Heart right ventricle (tissue), 16 donors: Measurements from ENCODE around the gene SMAD7. TPM values are rescaled to one million over a fixed set of nuclear protein-coding genes. Genes with fewer than 3 reads are reported as not detected.

Experiments used
- ATAC-seq, 8 donors: fragments of 200-7000 bp; cut with Tn5 transposase; one replicate each; pipeline ENCODE4 v1.9.1; 2020; ENCODE audit warnings: mild to moderate bottlenecking in 8 of 8, moderate library complexity in 8 of 8, moderate number of reproducible peaks in 1 of 8
- DNase-seq, 2 donors: peaks; one replicate each; pipeline ENCODE4 v3.0.0-alpha.2; 2020
- H3K27ac ChIP-seq, 10 donors: fragments of 200-600 bp; sonication (generic) in 2 of 10; one replicate each; pipeline versions ENCODE4 v1.5.0 to v1.8.0; 2020 to 2022; ENCODE audit warnings: mild to moderate bottlenecking in 3 of 10
- H3K27me3 ChIP-seq, 7 donors: fragments of 200-600 bp; one replicate each; pipeline ENCODE4 v1.8.0; 2021 to 2022; ENCODE audit warnings: mild to moderate bottlenecking in 2 of 7
- H3K36me3 ChIP-seq, 9 donors: fragments of 200-600 bp; sonication (generic) in 1 of 9; one replicate each; pipeline versions ENCODE4 v1.5.0 to v1.8.0; 2020 to 2022; ENCODE audit warnings: mild to moderate bottlenecking in 2 of 9
- H3K4me1 ChIP-seq, 9 donors: fragments of 200-600 bp; sonication (generic) in 1 of 9; one replicate each; pipeline versions ENCODE4 v1.5.0 to v1.8.0; 2020 to 2022; ENCODE audit warnings: mild to moderate bottlenecking in 4 of 9
- H3K4me3 ChIP-seq, 10 donors: fragments of 200-600 bp; sonication (generic) in 2 of 10; one replicate each; pipeline versions ENCODE4 v1.5.0 to v1.8.0; 2020 to 2022; ENCODE audit warnings: mild to moderate bottlenecking in 7 of 10, moderate library complexity in 2 of 10
- H3K9me3 ChIP-seq, 11 donors: fragments of 200-600 bp in 10 of 11; sonication (generic) in 2 of 11; one replicate each; pipeline versions ENCODE4 v1.5.0 to v1.8.0; 2013 to 2022; ENCODE audit warnings: mild to moderate bottlenecking in 2 of 11, control low read depth in 1 of 11, moderate library complexity in 1 of 11
- whole genome bisulfite sequencing, 2 donors: extraction: QIAGEN DNeasy Blood & Tissue Kit; methylation state at CpG; one replicate each; pipeline ENCODE4 v1.1.7; 2013; ENCODE audit warnings: inconsistent platforms in 1 of 2; 5-methylcytosine and 5-hydroxymethylcytosine counted together
- intact Hi-C, 10 donors: fragments of 100-400 bp; cut with DNase I; formaldehyde crosslinking; loops; one replicate each; pipeline versions ENCODE4 v1.11.1 to v1.14.2; 2022
- polyA plus RNA-seq, 2 donors: library from polyadenylated mRNA; stranded (reverse); fragments of 200-250 nt; gene quantifications; one replicate each; pipeline ENCODE4 v1.2.3, GENCODE V29; 2013
- total RNA-seq, 10 donors: library from RNA; stranded (reverse); fragmentation: NEBNext Ultra II Directional in 3 of 10; extraction: Animal tissue kit (Norgen Biotek cat#: 25700) in 3 of 10; gene quantifications; one replicate each; pipeline versions ENCODE4 v1.2.1 to v1.2.4, GENCODE V29; 2021 to 2023
- TF ChIP-seq, protein P1 (sequence below), 9 donors: fragments of 200-600 bp; sonication (generic) in 2 of 9; IDR thresholded peaks; one replicate each; pipeline versions ENCODE4 v1.5.0 to v1.8.0; 2021 to 2022; ENCODE audit warnings: antibody characterized with exemption in 9 of 9, mild to moderate bottlenecking in 5 of 9, moderate library complexity in 1 of 9
- donor health status: Arrhythmogenic right ventricular cardiomyopathy.
- donor health status: ischemic (EF 13 %, LVEDD 7.1; RV severe dilation, severe dysfunction).
- donor health status: healthy with polysubstance abuse.
- donor health status: DM: no; HTN: yes; CAD: no.
- donor health status: DM: no; HTN: no; CAD: no.
- donor health status: ischemic (EF 25% LVEDD 6.9; RV normal size, moderate dysfunction).
- donor health status: ischemic (EF 25% LVEDD 5.7; RV mildly dilated, moderate dysfunction).
- donor health status: healthy.
- donor health status: DM: yes; HTN: yes; CAD: no.
- donor health status: Ischemic cardiomyopathy.
- donor health status: ischemic (EF 35%, LVEDD 5.7; RV mildly dilated, moderate dysfunction).
- donor health status: nonischemic (EF 11% LVEDD 7.7; RV severe dilation, severe dysfunction).
- donor health status: DM: yes; HTN: yes; CAD: no.
- donor health status: PGD.
- donor health status: ischemic (EF 29% LVEDD 5.4; RV normal size, mild dysfunction).
- donor health status: nonischemic (EF 23%, LVEDD 6.1; RV moderate dilation, normal function).

SMAD7 gene
- total and polyA plus RNA-seq, 12 donors, result 6.7 to 28.6 (median 19.2) TPM

DNA sequence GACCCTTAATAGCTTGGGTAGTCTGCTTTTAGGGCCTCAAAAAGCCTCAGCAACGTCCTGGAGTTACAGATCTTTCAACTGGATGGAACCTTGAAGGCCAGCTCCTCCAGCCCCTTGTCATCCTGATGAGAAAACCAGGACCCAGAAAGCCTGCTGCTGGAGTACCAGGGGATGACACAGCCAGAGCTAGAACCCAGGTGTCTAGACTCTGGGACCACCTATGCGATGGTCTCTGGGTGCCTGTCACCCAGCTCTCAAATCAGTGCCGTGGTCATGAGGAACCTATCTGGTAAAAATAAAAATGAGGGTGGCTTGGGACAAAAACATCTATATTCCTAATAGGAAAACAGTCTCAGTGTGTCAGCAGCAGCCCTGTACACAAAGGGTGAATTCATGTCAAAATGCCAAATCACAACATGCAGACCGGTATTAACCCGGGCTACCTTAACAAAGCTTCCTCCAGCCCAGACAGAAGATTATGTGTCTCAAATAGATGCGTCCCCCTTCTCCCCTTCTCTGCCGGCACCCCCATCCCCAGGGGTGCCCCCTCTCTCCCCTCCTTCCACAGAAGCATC is 28.5 kb downstream of the SMAD7 start:
- TF ChIP-seq, protein P1, sequence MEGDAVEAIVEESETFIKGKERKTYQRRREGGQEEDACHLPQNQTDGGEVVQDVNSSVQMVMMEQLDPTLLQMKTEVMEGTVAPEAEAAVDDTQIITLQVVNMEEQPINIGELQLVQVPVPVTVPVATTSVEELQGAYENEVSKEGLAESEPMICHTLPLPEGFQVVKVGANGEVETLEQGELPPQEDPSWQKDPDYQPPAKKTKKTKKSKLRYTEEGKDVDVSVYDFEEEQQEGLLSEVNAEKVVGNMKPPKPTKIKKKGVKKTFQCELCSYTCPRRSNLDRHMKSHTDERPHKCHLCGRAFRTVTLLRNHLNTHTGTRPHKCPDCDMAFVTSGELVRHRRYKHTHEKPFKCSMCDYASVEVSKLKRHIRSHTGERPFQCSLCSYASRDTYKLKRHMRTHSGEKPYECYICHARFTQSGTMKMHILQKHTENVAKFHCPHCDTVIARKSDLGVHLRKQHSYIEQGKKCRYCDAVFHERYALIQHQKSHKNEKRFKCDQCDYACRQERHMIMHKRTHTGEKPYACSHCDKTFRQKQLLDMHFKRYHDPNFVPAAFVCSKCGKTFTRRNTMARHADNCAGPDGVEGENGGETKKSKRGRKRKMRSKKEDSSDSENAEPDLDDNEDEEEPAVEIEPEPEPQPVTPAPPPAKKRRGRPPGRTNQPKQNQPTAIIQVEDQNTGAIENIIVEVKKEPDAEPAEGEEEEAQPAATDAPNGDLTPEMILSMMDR (IDR thresholded peaks at IDR 0.05), result no peak
- 40 to 41% methylated on average over 7 of the region's 7 CpGs for WGBS, 2 donors
- intact Hi-C loops, result loop anchor here in 1 of 10 donors (5.0 kb wide), 1 partner anchor 70 kb away; no protein-coding TSS in a partner anchor
- ATAC-seq, result peak in 2 of 8 donors; percentile 1 to 4
- no peaks in the 10 kb centered on the region for H3K9me3 ChIP-seq
- H3K27me3 ChIP-seq, result no peaks in the 10 kb centered on the region
- H3K4me3 ChIP-seq, result peak overlapping the region in 9 of 10 donors; percentile 18 to 49 (median 36)
- DNase-seq, result no peak
- peaks cover 0 to 48% (median 4%) of the 10 kb centered on the region in 9 donors for H3K36me3 ChIP-seq
- peaks cover 45 to 94% (median 56%) of the 10 kb centered on the region in 9 donors for H3K4me1 ChIP-seq
- H3K27ac ChIP-seq, result peak overlapping the region; percentile 41 to 86 (median 72)

DNA sequence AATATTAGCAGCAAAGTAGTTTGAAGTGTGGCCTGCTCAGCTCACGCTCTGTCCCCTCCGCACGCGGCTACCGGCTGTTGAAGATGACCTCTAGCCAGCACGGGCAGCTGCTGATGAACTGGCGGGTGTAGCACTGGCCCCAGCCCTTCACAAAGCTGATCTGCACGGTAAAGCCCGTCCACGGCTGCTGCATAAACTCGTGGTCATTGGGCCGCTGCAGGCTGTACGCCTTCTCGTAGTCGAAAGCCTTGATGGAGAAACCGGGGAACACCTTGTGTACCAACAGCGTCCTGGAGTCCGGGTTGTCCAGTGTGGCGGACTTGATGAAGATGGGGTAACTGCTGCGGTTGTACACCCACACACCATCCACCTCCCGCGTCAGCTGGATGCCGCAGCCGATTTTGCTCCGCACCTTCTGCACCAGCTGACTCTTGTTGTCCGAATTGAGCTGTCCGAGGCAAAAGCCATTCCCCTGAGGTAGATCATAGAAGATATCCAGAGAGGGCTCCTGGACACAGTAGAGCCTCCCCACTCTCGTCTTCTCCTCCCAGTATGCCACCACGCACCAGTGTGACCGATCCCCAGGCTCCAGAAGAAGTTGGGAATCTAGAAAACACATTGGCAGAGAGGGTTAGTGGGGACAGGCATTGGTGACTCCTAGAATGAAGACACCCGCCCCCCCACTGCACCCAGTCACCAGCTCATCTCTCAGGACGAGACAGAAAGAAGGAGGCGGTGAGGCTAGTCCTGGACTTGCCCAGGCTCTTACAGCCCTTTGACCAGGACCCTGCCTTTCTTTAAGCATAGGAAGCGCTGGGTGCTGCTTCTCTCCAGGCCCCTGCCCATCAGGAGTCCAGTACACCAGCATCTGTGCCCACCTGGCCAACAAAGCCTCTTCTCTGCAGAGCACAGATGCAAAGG is 29.2 kb downstream of the SMAD7 start:
- Histone ChIP-seq H3K36me3 (peaks cover 0 to 48% (median 4%) of the 10 kb centered on the region in 9 donors), H3K27me3 (no peaks in the 10 kb centered on the region), H3K27ac (peak overlapping the region in 5 of 10 donors; percentile 11 to 86 (median 72)), H3K9me3 (no peaks in the 10 kb centered on the region), H3K4me1 (peaks cover 37 to 86% (median 49%) of the 10 kb centered on the region in 9 donors), H3K4me3 (peak overlapping the region in 1 of 10 donors; percentile 49)
- TF ChIP-seq, protein P1 (IDR thresholded peaks at IDR 0.05), result no peak
- intact Hi-C loops, result loop anchor here in 1 of 10 donors (5.0 kb wide), 1 partner anchor 69 kb away; no protein-coding TSS in a partner anchor
- no peak for ATAC-seq
- WGBS, 2 donors, result 86 to 87% methylated on average over 34 of the region's 34 CpGs
- no peak for DNase-seq

DNA sequence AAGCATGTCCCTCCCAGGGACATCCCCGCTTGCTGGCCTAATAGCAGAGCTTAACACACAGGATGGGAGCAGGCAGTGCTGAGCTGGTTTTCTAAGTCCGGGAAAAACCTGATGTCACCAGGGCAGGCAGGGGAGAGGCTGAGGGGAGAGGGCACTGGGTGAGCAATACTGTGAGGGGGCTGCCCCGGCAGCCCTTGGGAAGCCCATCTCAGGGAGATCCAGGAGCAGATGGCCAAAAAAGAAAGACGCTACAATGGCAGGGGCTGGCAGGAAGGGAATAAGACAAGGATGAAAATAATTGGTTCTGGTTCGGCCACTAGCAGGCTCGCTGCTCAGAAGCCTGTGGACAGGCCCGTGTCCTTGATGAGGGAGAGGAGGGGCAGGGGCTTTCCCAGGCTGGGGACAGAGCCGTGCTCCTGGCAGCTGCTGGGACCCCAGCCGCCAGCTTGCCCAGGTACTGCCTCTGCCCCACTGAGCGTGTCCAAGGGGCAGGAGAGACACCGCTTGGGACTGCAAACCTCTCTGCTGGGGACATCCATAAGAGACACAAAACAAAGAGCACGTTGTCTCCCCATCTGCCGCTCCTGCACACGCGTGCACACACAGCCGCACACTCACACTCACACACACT is 30.2 kb downstream of the SMAD7 start:
- Histone ChIP-seq H3K4me1 (peaks cover 31 to 82% (median 41%) of the 10 kb centered on the region in 9 donors), H3K27me3 (no peaks in the 10 kb centered on the region), H3K4me3 (no peak overlapping the region), H3K36me3 (peaks cover 0 to 44% (median 4%) of the 10 kb centered on the region in 9 donors), H3K9me3 (no peaks in the 10 kb centered on the region), H3K27ac (peak overlapping the region in 1 of 10 donors; percentile 31)
- TF ChIP-seq, protein P1 (IDR thresholded peaks at IDR 0.05), result no peak
- 80 to 85% methylated on average over 16 of the region's 16 CpGs for WGBS, 2 donors
- ATAC-seq (no peak), DNase-seq (no peak)
- intact Hi-C loops, result loop anchor here in 1 of 10 donors (5.0 kb wide), 1 partner anchor 68 kb away; no protein-coding TSS in a partner anchor

DNA sequence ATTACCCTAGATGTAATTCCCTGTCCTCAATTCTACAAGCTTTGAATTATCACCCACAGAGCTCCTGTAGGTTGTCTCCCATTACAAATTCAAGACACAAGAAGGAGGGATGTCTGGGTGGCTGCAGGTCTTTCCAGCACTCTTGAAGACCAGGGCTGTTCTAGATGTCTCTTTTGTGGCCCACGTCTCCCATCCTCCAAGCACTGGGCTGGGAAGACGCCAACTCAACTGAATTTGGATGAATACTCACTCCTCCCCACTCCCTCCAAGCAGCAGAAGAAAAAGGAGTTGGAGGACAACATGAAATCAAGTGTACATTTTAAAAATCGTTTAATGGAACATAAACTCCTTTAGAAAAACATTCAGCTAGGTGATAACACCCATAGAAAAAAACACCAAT is 31.2 kb downstream of the SMAD7 start:
- WGBS, 2 donors, result 70 to 76% methylated on average over 3 of the region's 3 CpGs
- TF ChIP-seq, protein P1 (IDR thresholded peaks at IDR 0.05), result no peak
- ATAC-seq (no peak), DNase-seq (no peak)
- intact Hi-C loops, result no loop called here
- H3K4me1 ChIP-seq, result peaks cover 22 to 79% (median 31%) of the 10 kb centered on the region in 9 donors
- no peaks in the 10 kb centered on the region for H3K27me3 ChIP-seq
- no peak overlapping the region for H3K27ac ChIP-seq
- H3K36me3 ChIP-seq, result peaks cover 0 to 44% (median 4%) of the 10 kb centered on the region in 9 donors
- no peaks in the 10 kb centered on the region for H3K9me3 ChIP-seq
- H3K4me3 ChIP-seq, result no peak overlapping the region
